IMR-90 (cell line): ENCODE results near the gene OTOG.

Experiments used
- CEBPB ChIP-seq: IDR thresholded peaks from 2 replicates; pipeline ENCODE4 v1.6.1; 2012; ENCODE audit warnings: low read depth, low read length, improper control_type of control experiment
- POLR2A ChIP-seq: IDR thresholded peaks from 2 replicates; pipeline ENCODE4 v1.6.1; 2012; ENCODE audit warnings: mild to moderate bottlenecking, low read depth, low read length
- RAD21 ChIP-seq: IDR thresholded peaks from 2 replicates; pipeline ENCODE4 v1.6.1; 2012; ENCODE audit warnings: low read length, improper control_type of control experiment
- TF ChIP-seq, protein P1 (sequence below): conservative IDR thresholded peaks from 2 replicates; pipeline ENCODE4 v1.5.1; 2012; ENCODE audit warnings: mild to moderate bottlenecking, low read depth, low read length, improper control_type of control experiment
- TF ChIP-seq, protein P2 (sequence below): fragments of 150-350 bp; IDR thresholded peaks from 2 replicates; pipeline ENCODE4 v1.6.1; 2017; ENCODE audit warnings: mild to moderate bottlenecking, antibody characterized with exemption, low read length, low read depth

DNA sequence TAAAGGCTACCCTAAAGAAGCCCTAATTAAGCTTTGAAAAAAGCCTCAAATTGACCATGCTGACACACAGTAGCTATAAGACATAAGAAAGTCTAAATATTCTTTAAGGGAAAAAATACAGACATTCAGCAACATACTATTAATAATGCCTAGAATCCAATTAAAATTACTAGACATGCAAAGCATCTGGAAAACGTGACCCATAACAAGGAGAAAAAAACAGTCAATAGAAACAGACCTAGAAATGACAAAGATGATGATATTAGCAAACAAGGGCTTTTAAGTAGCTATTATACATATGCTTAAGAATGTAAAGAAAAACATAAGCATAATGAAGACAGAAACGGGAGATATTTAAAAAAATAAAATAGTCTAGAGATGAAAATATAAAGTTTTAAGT is 108.6 kb downstream of the OTOG start:
- TF ChIP-seq, protein P1, sequence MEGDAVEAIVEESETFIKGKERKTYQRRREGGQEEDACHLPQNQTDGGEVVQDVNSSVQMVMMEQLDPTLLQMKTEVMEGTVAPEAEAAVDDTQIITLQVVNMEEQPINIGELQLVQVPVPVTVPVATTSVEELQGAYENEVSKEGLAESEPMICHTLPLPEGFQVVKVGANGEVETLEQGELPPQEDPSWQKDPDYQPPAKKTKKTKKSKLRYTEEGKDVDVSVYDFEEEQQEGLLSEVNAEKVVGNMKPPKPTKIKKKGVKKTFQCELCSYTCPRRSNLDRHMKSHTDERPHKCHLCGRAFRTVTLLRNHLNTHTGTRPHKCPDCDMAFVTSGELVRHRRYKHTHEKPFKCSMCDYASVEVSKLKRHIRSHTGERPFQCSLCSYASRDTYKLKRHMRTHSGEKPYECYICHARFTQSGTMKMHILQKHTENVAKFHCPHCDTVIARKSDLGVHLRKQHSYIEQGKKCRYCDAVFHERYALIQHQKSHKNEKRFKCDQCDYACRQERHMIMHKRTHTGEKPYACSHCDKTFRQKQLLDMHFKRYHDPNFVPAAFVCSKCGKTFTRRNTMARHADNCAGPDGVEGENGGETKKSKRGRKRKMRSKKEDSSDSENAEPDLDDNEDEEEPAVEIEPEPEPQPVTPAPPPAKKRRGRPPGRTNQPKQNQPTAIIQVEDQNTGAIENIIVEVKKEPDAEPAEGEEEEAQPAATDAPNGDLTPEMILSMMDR = no peak
- no peak for TF ChIP-seq RAD21
- TF ChIP-seq, protein P2, sequence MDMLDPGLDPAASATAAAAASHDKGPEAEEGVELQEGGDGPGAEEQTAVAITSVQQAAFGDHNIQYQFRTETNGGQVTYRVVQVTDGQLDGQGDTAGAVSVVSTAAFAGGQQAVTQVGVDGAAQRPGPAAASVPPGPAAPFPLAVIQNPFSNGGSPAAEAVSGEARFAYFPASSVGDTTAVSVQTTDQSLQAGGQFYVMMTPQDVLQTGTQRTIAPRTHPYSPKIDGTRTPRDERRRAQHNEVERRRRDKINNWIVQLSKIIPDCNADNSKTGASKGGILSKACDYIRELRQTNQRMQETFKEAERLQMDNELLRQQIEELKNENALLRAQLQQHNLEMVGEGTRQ = no peak
- no peak for TF ChIP-seq POLR2A
- no peak for TF ChIP-seq CEBPB
